GM18870 (cell line): ENCODE data around the gene NBPF1.
"Not testable (repeated sequence)": the region's sequence is repeated elsewhere in the genome, so short reads cannot be mapped to it uniquely, and the experiment has no call there.

Experiments
- ATAC-seq: cut with Tn5 transposase; IDR thresholded peaks from one replicate; pipeline ENCODE4 v1.9.1; 2021; ENCODE audit warnings: moderate library complexity; ENCODE audit not compliant: unreplicated experiment

The NBPF1 gene

GRCh38 chr1:16623812-16624719 lies 10.7 kb upstream of the NBPF1 start:
- ATAC-seq, result not testable (repeated sequence)

GRCh38 chr1:16623337-16623736 lies 10.0 kb upstream of the NBPF1 start:
- ATAC-seq, result not testable (repeated sequence)

- not testable (repeated sequence) for ATAC-seq
Observed at GRCh38 chr1:16621681-16622315, 8.4 kb upstream of the NBPF1 start.

- no peak for ATAC-seq
Observed at GRCh38 chr1:16621300-16621658, 7.9 kb upstream of the NBPF1 start.

- not testable (repeated sequence) for ATAC-seq
Observed at GRCh38 chr1:16619803-16620501, 6.6 kb upstream of the NBPF1 start.

GRCh38 chr1:16618719-16619118 lies 5.4 kb upstream of the NBPF1 start:
- ATAC-seq, result no peak

GRCh38 chr1:16617778-16618580 lies 4.6 kb upstream of the NBPF1 start:
- no peak for ATAC-seq

GRCh38 chr1:16617114-16617631 lies 3.8 kb upstream of the NBPF1 start:
- no peak for ATAC-seq

- no peak for ATAC-seq
Observed at GRCh38 chr1:16615253-16616252, 2.2 kb upstream of the NBPF1 start.

GRCh38 chr1:16614361-16615252 lies 1.2 kb upstream of the NBPF1 start:
- ATAC-seq, result no peak

- ATAC-seq, result no peak
Observed at GRCh38 chr1:16612332-16613172, 812 bp downstream of the NBPF1 start.

- not testable (repeated sequence) for ATAC-seq
Observed at GRCh38 chr1:16611981-16612331, 1.4 kb downstream of the NBPF1 start.

GRCh38 chr1:16611164-16611563 lies 2.2 kb downstream of the NBPF1 start:
- not testable (repeated sequence) for ATAC-seq

GRCh38 chr1:16610553-16610952 lies 2.8 kb downstream of the NBPF1 start:
- ATAC-seq, result not testable (repeated sequence)

GRCh38 chr1:16609761-16610160 lies 3.6 kb downstream of the NBPF1 start:
- ATAC-seq, result not testable (repeated sequence)

GRCh38 chr1:16608838-16609560 lies 4.4 kb downstream of the NBPF1 start:
- ATAC-seq, result no peak
